Fibroblast of lung (primary cell): ENCODE data around the gene INTS7. TPM values are rescaled to one million over a fixed set of nuclear protein-coding genes. Genes with fewer than 3 reads are reported as not detected.

Experiments
- DNase-seq, 2 donors: peaks; one replicate each; pipeline versions ENCODE4 v3.0.0 to v3.0.0-alpha.2; 2010; ENCODE audit warnings: low read depth in 2 of 2
- H2AFZ ChIP-seq: 2 replicates; pipeline ENCODE4 v1.5.1; 2012; ENCODE audit warnings: low read length, control low read depth, inconsistent platforms
- H3K27ac ChIP-seq: 2 replicates; pipeline ENCODE4 v1.5.1; 2011; ENCODE audit warnings: low read length, control low read depth; ENCODE audit not compliant: insufficient read depth
- H3K27me3 ChIP-seq: 2 replicates; pipeline ENCODE4 v1.5.1; 2011; ENCODE audit warnings: mild to moderate bottlenecking, low read length; ENCODE audit not compliant: control insufficient read depth, insufficient read depth
- H3K36me3 ChIP-seq: 2 replicates; pipeline ENCODE4 v1.5.1; 2011; ENCODE audit warnings: low read length; ENCODE audit not compliant: control insufficient read depth, insufficient read depth
- H3K4me1 ChIP-seq: 2 replicates; pipeline ENCODE4 v1.5.1; 2011; ENCODE audit warnings: low read length; ENCODE audit not compliant: control insufficient read depth, insufficient read depth; ENCODE audit errors: extremely low read depth
- H3K4me2 ChIP-seq: 2 replicates; pipeline ENCODE4 v1.5.1; 2011; ENCODE audit warnings: low read length, control low read depth; ENCODE audit not compliant: insufficient read depth; ENCODE audit errors: extremely low read depth
- H3K4me3 ChIP-seq, 4 experiments: fragments of 200-600 bp in 1 of 4; sonication (generic) in 1 of 4; replicated peaks in 1 of 4; 2 replicates each; pipeline ENCODE4 v1.5.1; 2011 to 2016; ENCODE audit warnings: low read length in 4 of 4, low read depth in 3 of 4, mild to moderate bottlenecking in 3 of 4, control low read depth in 2 of 4, inconsistent platforms in 1 of 4, mixed read lengths in 1 of 4; ENCODE audit not compliant: insufficient read depth in 1 of 4; ENCODE audit errors: control extremely low read depth in 1 of 4
- H3K79me2 ChIP-seq: 2 replicates; pipeline ENCODE4 v1.5.1; 2012; ENCODE audit warnings: mild to moderate bottlenecking, low read length, inconsistent platforms; ENCODE audit not compliant: control insufficient read depth, insufficient read depth
- H3K9ac ChIP-seq: 2 replicates; pipeline ENCODE4 v1.5.1; 2011; ENCODE audit warnings: mild to moderate bottlenecking, low read length, control low read depth; ENCODE audit not compliant: insufficient read depth
- H3K9me3 ChIP-seq: 2 replicates; pipeline ENCODE4 v1.5.1; 2012; ENCODE audit warnings: low read depth, low read length; ENCODE audit not compliant: control insufficient read depth, insufficient read depth
- H4K20me1 ChIP-seq: 2 replicates; pipeline ENCODE4 v1.5.1; 2011; ENCODE audit warnings: low read length; ENCODE audit not compliant: control insufficient read depth, insufficient read depth; ENCODE audit errors: extremely low read depth
- EZH2 ChIP-seq: IDR thresholded peaks from 2 replicates; pipeline ENCODE4 v1.5.1; 2012; ENCODE audit warnings: low read length, control low read depth, mild to moderate bottlenecking; ENCODE audit errors: missing control alignments
- polyA plus RNA-seq, 2 donors: library from polyadenylated mRNA; depleted of rRNA in 1 of 2; stranded (reverse) in 1 of 2; unstranded in 1 of 2; fragments of >200 nt; gene quantifications; 2 replicates each; pipeline ENCODE4 v1.2.1, GENCODE V29; 2011 to 2012; ENCODE audit warnings: missing spikeins in 1 of 2
- total RNA-seq: library from RNA; depleted of rRNA; stranded (reverse); fragments of >200 nt; gene quantifications from 2 replicates; pipeline ENCODE4 v1.2.1, GENCODE V29; 2014
- TF ChIP-seq, protein P1 (sequence below), 2 donors: IDR thresholded peaks in 1 of 2; conservative IDR thresholded peaks in 1 of 2; 1 replicate in 1 of 2; 2 replicates in 1 of 2; pipeline ENCODE4 v1.5.1; 2011 to 2012; ENCODE audit warnings: low read length in 2 of 2, control low read depth in 1 of 2, inconsistent platforms in 1 of 2, low read depth in 1 of 2, mild to moderate bottlenecking in 1 of 2

INTS7 gene
- total and polyA plus RNA-seq, 2 donors (not counting 1 experiment from before 2014, with no cell fraction given): 20.6 to 23.7 TPM

DNA sequence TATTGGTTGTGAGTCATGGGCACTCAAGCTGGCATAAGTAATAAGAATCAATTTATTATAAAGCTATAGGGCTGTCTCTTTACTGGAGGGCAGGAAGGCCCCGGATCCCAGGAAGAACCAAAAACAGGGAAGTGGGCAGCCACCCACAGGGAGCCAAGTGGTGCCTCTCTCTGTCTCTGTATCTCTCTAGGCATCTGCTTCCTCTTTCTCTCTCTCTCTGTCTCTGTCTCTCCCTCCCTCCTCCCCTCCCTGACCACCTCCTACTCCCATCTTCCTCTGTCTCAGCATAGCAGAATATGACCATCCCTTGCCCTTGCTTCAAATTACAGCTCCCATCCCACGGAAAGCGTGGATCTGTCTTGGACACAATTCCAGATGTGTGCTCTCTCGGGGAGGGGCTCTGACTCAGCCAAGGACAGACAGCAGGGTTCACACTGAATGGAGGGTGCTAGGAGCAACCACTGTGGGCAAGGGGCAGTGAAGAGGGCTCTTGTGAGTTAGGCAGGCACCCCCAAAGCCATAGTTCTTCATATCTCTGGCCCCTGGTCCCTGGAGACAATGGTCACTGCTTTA lies 124.4 kb downstream of the INTS7 start:
- TF ChIP-seq, protein P1, sequence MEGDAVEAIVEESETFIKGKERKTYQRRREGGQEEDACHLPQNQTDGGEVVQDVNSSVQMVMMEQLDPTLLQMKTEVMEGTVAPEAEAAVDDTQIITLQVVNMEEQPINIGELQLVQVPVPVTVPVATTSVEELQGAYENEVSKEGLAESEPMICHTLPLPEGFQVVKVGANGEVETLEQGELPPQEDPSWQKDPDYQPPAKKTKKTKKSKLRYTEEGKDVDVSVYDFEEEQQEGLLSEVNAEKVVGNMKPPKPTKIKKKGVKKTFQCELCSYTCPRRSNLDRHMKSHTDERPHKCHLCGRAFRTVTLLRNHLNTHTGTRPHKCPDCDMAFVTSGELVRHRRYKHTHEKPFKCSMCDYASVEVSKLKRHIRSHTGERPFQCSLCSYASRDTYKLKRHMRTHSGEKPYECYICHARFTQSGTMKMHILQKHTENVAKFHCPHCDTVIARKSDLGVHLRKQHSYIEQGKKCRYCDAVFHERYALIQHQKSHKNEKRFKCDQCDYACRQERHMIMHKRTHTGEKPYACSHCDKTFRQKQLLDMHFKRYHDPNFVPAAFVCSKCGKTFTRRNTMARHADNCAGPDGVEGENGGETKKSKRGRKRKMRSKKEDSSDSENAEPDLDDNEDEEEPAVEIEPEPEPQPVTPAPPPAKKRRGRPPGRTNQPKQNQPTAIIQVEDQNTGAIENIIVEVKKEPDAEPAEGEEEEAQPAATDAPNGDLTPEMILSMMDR (conservative IDR thresholded peaks at IDR 0.05 in 1 of 2, IDR thresholded peaks at IDR 0.05 in 1 of 2; ENCODE audit: low read depth in 1 of 2, low read length in 2 of 2): no peak
- TF ChIP-seq EZH2: no peak
- H3K36me3 ChIP-seq: no peaks in the 10 kb centered on the region
- no peaks in the 10 kb centered on the region for H3K79me2 ChIP-seq
- peaks cover 16% of the 10 kb centered on the region for H3K27me3 ChIP-seq
- no peaks in the 10 kb centered on the region for H3K4me1 ChIP-seq
- no peak overlapping the region for H3K9ac ChIP-seq
- H3K4me2 ChIP-seq: no peak overlapping the region
- no peak overlapping the region for H2AFZ ChIP-seq
- H4K20me1 ChIP-seq: no peaks in the 10 kb centered on the region
- H3K27ac ChIP-seq: no peak overlapping the region
- no peaks in the 10 kb centered on the region for H3K9me3 ChIP-seq
- DNase-seq: peak in 1 of 2 donors; percentile 32
- no peak overlapping the region for H3K4me3 ChIP-seq

GRCh38 chr1:211910113-211910884 lies 125.1 kb downstream of the INTS7 start:
- Histone ChIP-seq H2AFZ (no peak overlapping the region), H3K27me3 (peaks cover 14% of the 10 kb centered on the region), H3K4me3 (no peak overlapping the region), H3K4me1 (no peaks in the 10 kb centered on the region), H3K9me3 (no peaks in the 10 kb centered on the region), H3K27ac (no peak overlapping the region), H3K79me2 (no peaks in the 10 kb centered on the region), H3K9ac (no peak overlapping the region), H3K4me2 (no peak overlapping the region), H4K20me1 (no peaks in the 10 kb centered on the region), H3K36me3 (no peaks in the 10 kb centered on the region)
- no peak for TF ChIP-seq EZH2
- TF ChIP-seq, protein P1 (conservative IDR thresholded peaks at IDR 0.05 in 1 of 2, IDR thresholded peaks at IDR 0.05 in 1 of 2; ENCODE audit: low read depth in 1 of 2, low read length in 2 of 2): no peak
- DNase-seq: no peak

GRCh38 chr1:211909395-211909794 lies 126.0 kb downstream of the INTS7 start:
- H3K4me1 ChIP-seq: no peaks in the 10 kb centered on the region
- no peak for DNase-seq
- no peak overlapping the region for H3K27ac ChIP-seq
- no peaks in the 10 kb centered on the region for H3K36me3 ChIP-seq
- H3K27me3 ChIP-seq: peaks cover 12% of the 10 kb centered on the region
- no peak overlapping the region for H3K4me2 ChIP-seq
- no peak overlapping the region for H3K4me3 ChIP-seq
- H3K9ac ChIP-seq: no peak overlapping the region
- TF ChIP-seq, protein P1 (conservative IDR thresholded peaks at IDR 0.05 in 1 of 2, IDR thresholded peaks at IDR 0.05 in 1 of 2; ENCODE audit: low read depth in 1 of 2, low read length in 2 of 2): no peak
- TF ChIP-seq EZH2: no peak
- no peaks in the 10 kb centered on the region for H3K79me2 ChIP-seq
- no peak overlapping the region for H2AFZ ChIP-seq
- no peaks in the 10 kb centered on the region for H3K9me3 ChIP-seq
- no peaks in the 10 kb centered on the region for H4K20me1 ChIP-seq
